SK-N-SH treated with all-trans-retinoic acid at 6 μM for 48 hours (cell line): ENCODE measurements around the gene OPRL1.

ENCODE experiments used
- ATAC-seq: fragments of 200-7000 bp; cut with Tn5 transposase; 3 replicates; pipeline ENCODE4 v1.9.1; 2020; ENCODE audit warnings: mild to moderate bottlenecking, moderate library complexity
- ARNTL ChIP-seq: fragments of 450-650 bp; formaldehyde crosslinking; IDR thresholded peaks from 2 replicates; pipeline ENCODE4 v1.5.0; 2020; ENCODE audit warnings: low read depth, mild to moderate bottlenecking, moderate library complexity, borderline replicate concordance
- BACH2 ChIP-seq: fragments of 250-450 bp; sonication (Bioruptor Pico); IDR thresholded peaks from 2 replicates; pipeline ENCODE4 v1.9.0; 2021; ENCODE audit warnings: mild to moderate bottlenecking, borderline replicate concordance
- CSDC2 ChIP-seq: fragments of 250-450 bp; sonication (Bioruptor Pico); IDR thresholded peaks from 2 replicates; pipeline ENCODE4 v1.5.0; 2020; ENCODE audit warnings: mild to moderate bottlenecking, moderate library complexity
- ESRRG ChIP-seq: fragments of 250-450 bp; sonication (Bioruptor Pico); IDR thresholded peaks from 2 replicates; pipeline ENCODE4 v1.6.1; 2021; ENCODE audit warnings: mild to moderate bottlenecking
- GLIS3 ChIP-seq: fragments of 250-450 bp; sonication (Bioruptor Pico); IDR thresholded peaks from 2 replicates; pipeline ENCODE4 v1.5.0; 2020; ENCODE audit warnings: mild to moderate bottlenecking, moderate library complexity
- ISL1 ChIP-seq: fragments of 250-450 bp; sonication (Bioruptor Pico); IDR thresholded peaks from 2 replicates; pipeline ENCODE4 v2.1.2; 2022; ENCODE audit warnings: mild to moderate bottlenecking, moderate library complexity
- OSR1 ChIP-seq: fragments of 250-450 bp; sonication (Bioruptor Pico); IDR thresholded peaks from 2 replicates; pipeline ENCODE4 v1.8.0; 2022; ENCODE audit warnings: moderate library complexity, mild to moderate bottlenecking, inconsistent platforms
- RARB ChIP-seq: fragments of 250-450 bp; sonication (Bioruptor Pico); IDR thresholded peaks from 2 replicates; pipeline ENCODE4 v1.8.0; 2021; ENCODE audit warnings: mild to moderate bottlenecking, moderate library complexity
- SNAI2 ChIP-seq: fragments of 250-450 bp; sonication (Bioruptor Pico); IDR thresholded peaks from 2 replicates; pipeline ENCODE4 v1.5.0; 2020; ENCODE audit warnings: mild to moderate bottlenecking, moderate library complexity
- TCF4 ChIP-seq: fragments of 250-450 bp; sonication (Bioruptor Pico); IDR thresholded peaks from 2 replicates; pipeline ENCODE4 v1.8.0; 2021; ENCODE audit warnings: mild to moderate bottlenecking, moderate library complexity, borderline replicate concordance
- TOX ChIP-seq: fragments of 250-450 bp; sonication (Bioruptor Pico); IDR thresholded peaks from 2 replicates; pipeline ENCODE4 v1.8.0; 2021; ENCODE audit warnings: mild to moderate bottlenecking, moderate library complexity, borderline replicate concordance
- ZC3H10 ChIP-seq: fragments of 250-450 bp; sonication (Bioruptor Pico); IDR thresholded peaks from 2 replicates; pipeline ENCODE4 v1.5.1; 2021; ENCODE audit warnings: mild to moderate bottlenecking, moderate library complexity
- ZFP3 ChIP-seq: fragments of 250-450 bp; sonication (Bioruptor Pico); IDR thresholded peaks from 2 replicates; pipeline ENCODE4 v1.5.0; 2020; ENCODE audit warnings: mild to moderate bottlenecking, moderate library complexity
- ZFP30 ChIP-seq: fragments of 450-650 bp; formaldehyde crosslinking; IDR thresholded peaks from 2 replicates; pipeline ENCODE4 v1.5.0; 2022; ENCODE audit warnings: mild to moderate bottlenecking, moderate library complexity
- ZNF565 ChIP-seq: fragments of 450-650 bp; formaldehyde crosslinking; conservative IDR thresholded peaks from 2 replicates; pipeline ENCODE4 v1.5.0; 2020; ENCODE audit warnings: low read depth, mild to moderate bottlenecking, moderate library complexity
- ZNF70 ChIP-seq: fragments of 450-650 bp; formaldehyde crosslinking; IDR thresholded peaks from 2 replicates; pipeline ENCODE4 v1.5.0; 2020; ENCODE audit warnings: mild to moderate bottlenecking, moderate library complexity
- ZNF8 ChIP-seq: fragments of 450-650 bp; formaldehyde crosslinking; IDR thresholded peaks from 2 replicates; pipeline ENCODE4 v1.5.0; 2020; ENCODE audit warnings: mild to moderate bottlenecking, moderate library complexity
- TF ChIP-seq, protein P1 (sequence below): fragments of 250-450 bp; sonication (Bioruptor Pico); IDR thresholded peaks from 2 replicates; pipeline ENCODE4 v1.8.0; 2021; ENCODE audit warnings: low read depth, mild to moderate bottlenecking, moderate library complexity, borderline replicate concordance
- TF ChIP-seq, protein P2 (sequence below): fragments of 250-450 bp; sonication (Bioruptor Pico); IDR thresholded peaks from 2 replicates; pipeline ENCODE4 v1.8.0; 2020; ENCODE audit warnings: mild to moderate bottlenecking, moderate library complexity, borderline replicate concordance
- TF ChIP-seq, protein P3 (sequence below): fragments of 250-450 bp; sonication (Bioruptor Pico); IDR thresholded peaks from 2 replicates; pipeline ENCODE4 v1.5.1; 2021; ENCODE audit warnings: mild to moderate bottlenecking, moderate library complexity
- TF ChIP-seq, protein P4 (sequence below): fragments of 250-450 bp; sonication (Bioruptor Pico); IDR thresholded peaks from 2 replicates; pipeline ENCODE4 v1.5.0; 2020; ENCODE audit warnings: mild to moderate bottlenecking, moderate library complexity

OPRL1 gene

DNA sequence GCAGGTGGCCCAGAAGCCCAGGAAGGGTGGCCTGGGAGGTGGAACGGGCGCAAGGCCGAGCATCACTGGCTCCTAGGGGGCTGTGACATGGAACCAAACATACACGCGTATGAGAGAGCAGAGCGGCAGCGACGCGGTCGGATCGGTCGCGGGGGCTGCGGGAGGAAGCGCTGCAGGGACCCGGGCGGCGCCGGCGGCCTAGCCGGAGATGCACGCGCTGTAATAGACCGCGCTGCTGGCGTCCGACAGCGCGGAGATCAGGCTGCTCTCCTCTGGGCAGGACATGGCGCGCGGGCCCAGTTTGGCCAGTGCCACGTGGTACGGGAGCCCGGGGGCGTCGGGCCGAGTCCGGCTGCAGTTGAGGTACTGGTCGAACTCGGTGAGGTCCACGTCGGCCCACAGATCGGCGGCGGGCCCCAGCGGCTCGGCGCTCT lies 31.9 kb upstream of the OPRL1 start:
- TF ChIP-seq ZNF70 (no peak), CSDC2 (no peak), GLIS3 (CRISPR knock-in tag) (no peak), TOX (CRISPR knock-in tag) (no peak), ZC3H10 (no peak), TCF4 (CRISPR knock-in tag) (no peak), ESRRG (CRISPR knock-in tag) (no peak), ZNF565 (CRISPR knock-in tag) (no peak), BACH2 (CRISPR knock-in tag) (no peak), ZNF8 (CRISPR knock-in tag) (no peak), ZFP3 (CRISPR knock-in tag) (no peak), RARB (no peak), ZFP30 (CRISPR knock-in tag) (no peak), SNAI2 (CRISPR knock-in tag) (no peak), OSR1 (CRISPR knock-in tag) (no peak)
- TF ChIP-seq, protein P1, sequence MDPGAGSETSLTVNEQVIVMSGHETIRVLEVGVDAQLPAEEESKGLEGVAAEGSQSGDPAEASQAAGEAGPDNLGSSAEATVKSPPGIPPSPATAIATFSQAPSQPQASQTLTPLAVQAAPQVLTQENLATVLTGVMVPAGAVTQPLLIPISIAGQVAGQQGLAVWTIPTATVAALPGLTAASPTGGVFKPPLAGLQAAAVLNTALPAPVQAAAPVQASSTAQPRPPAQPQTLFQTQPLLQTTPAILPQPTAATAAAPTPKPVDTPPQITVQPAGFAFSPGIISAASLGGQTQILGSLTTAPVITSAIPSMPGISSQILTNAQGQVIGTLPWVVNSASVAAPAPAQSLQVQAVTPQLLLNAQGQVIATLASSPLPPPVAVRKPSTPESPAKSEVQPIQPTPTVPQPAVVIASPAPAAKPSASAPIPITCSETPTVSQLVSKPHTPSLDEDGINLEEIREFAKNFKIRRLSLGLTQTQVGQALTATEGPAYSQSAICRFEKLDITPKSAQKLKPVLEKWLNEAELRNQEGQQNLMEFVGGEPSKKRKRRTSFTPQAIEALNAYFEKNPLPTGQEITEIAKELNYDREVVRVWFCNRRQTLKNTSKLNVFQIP: no peak
- TF ChIP-seq, protein P2, sequence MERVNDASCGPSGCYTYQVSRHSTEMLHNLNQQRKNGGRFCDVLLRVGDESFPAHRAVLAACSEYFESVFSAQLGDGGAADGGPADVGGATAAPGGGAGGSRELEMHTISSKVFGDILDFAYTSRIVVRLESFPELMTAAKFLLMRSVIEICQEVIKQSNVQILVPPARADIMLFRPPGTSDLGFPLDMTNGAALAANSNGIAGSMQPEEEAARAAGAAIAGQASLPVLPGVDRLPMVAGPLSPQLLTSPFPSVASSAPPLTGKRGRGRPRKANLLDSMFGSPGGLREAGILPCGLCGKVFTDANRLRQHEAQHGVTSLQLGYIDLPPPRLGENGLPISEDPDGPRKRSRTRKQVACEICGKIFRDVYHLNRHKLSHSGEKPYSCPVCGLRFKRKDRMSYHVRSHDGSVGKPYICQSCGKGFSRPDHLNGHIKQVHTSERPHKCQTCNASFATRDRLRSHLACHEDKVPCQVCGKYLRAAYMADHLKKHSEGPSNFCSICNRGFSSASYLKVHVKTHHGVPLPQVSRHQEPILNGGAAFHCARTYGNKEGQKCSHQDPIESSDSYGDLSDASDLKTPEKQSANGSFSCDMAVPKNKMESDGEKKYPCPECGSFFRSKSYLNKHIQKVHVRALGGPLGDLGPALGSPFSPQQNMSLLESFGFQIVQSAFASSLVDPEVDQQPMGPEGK (CRISPR knock-in tag): no peak
- TF ChIP-seq, protein P3, sequence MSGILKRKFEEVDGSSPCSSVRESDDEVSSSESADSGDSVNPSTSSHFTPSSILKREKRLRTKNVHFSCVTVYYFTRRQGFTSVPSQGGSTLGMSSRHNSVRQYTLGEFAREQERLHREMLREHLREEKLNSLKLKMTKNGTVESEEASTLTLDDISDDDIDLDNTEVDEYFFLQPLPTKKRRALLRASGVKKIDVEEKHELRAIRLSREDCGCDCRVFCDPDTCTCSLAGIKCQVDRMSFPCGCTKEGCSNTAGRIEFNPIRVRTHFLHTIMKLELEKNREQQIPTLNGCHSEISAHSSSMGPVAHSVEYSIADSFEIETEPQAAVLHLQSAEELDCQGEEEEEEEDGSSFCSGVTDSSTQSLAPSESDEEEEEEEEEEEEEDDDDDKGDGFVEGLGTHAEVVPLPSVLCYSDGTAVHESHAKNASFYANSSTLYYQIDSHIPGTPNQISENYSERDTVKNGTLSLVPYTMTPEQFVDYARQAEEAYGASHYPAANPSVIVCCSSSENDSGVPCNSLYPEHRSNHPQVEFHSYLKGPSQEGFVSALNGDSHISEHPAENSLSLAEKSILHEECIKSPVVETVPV: no peak
- TF ChIP-seq, protein P4, sequence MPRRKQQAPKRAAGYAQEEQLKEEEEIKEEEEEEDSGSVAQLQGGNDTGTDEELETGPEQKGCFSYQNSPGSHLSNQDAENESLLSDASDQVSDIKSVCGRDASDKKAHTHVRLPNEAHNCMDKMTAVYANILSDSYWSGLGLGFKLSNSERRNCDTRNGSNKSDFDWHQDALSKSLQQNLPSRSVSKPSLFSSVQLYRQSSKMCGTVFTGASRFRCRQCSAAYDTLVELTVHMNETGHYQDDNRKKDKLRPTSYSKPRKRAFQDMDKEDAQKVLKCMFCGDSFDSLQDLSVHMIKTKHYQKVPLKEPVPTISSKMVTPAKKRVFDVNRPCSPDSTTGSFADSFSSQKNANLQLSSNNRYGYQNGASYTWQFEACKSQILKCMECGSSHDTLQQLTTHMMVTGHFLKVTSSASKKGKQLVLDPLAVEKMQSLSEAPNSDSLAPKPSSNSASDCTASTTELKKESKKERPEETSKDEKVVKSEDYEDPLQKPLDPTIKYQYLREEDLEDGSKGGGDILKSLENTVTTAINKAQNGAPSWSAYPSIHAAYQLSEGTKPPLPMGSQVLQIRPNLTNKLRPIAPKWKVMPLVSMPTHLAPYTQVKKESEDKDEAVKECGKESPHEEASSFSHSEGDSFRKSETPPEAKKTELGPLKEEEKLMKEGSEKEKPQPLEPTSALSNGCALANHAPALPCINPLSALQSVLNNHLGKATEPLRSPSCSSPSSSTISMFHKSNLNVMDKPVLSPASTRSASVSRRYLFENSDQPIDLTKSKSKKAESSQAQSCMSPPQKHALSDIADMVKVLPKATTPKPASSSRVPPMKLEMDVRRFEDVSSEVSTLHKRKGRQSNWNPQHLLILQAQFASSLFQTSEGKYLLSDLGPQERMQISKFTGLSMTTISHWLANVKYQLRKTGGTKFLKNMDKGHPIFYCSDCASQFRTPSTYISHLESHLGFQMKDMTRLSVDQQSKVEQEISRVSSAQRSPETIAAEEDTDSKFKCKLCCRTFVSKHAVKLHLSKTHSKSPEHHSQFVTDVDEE (CRISPR knock-in tag): no peak
- ATAC-seq: no peak

DNA sequence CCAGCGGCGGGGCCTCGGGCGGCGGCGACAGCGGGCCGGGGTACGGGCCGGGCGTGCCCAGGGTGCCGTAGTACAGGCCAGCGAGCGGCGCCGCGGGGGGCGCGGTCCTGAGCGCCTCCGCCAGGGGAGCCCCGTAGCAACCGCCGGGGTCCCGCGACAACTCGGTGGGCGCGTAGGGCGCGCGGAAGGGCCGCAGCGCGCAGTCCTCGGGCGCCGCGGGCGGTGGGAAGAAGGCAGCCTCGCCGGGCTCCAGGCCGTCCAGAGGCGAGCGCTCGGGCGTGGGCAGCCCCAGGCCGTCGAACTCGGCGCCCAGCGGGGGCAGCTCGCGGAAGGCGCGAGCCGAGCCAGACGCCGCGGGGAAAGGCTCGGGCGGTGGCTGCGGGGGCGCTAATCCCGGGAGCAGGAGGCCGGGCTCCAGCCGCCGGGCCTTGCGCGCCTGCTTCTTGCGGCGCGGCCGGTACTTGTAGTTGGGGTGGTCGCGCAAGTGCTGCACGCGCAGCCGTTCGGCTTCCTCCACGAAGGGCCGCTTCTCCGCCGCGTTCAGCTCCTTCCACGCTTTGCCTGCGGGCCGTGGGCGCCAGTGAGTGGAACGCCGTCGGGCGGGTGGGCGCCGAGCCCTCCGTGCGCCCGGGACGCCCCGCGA lies 31.4 kb upstream of the OPRL1 start:
- TF ChIP-seq BACH2 (CRISPR knock-in tag): no peak
- ATAC-seq: no peak

DNA sequence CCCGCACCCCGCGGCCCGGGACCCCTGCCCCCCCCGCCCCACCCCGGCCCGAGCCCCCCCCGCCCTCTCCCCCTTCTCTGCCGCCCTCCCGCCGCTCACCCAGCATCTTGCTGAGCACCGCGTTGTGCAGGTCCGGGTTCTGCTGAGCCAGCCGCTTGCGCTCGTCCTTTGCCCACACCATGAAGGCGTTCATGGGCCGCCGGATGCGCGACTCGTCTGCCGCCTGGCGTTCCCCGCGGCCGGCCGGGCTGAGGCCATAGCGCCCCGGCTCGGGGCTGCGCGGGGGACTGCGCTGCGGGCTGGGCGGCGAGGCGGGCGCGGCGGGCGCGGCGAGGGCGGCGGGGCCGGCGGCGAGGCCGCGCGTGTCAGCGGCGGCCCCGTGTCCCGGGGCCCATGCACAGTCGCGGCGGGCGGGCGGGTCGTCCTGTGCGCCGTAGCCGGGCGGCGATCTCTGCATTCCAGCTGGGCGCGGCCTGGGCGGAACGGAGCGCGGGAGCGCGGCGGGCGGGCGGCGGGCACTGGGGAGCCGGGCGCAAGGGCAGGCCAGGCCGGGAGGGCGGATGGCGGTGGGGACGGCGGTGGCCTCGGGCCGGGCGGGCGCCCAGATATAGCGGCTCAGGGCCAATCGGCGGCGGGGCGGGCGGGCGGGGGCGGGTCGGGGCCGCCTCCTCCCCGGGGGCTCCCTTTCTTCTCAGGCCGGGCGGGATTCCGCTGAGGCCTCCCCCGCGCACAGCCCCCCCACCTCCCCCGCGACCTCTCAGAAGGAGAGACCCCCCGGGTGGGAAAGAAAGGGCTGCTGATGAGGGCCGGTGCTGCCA lies 30.6 kb upstream of the OPRL1 start, which contains the start of gene SOX18:
TSS of gene SOX18 (minus strand) at position 580 of the 818 bp plus-strand sequence. CDS start at position 457, 123 bp downstream.
- TF ChIP-seq, protein P3: no peak
- TF ChIP-seq ISL1 (no peak), ZNF70 (no peak), ZFP30 (CRISPR knock-in tag) (no peak), ZFP3 (CRISPR knock-in tag) (no peak), CSDC2 (no peak), BACH2 (CRISPR knock-in tag) (no peak), ZNF8 (CRISPR knock-in tag) (no peak), ARNTL (CRISPR knock-in tag) (no peak), OSR1 (CRISPR knock-in tag) (no peak)
- TF ChIP-seq, protein P1: no peak
- ATAC-seq: no peak
